Skin of body (tissue), 2 donors: ENCODE data around the gene LIPK. TPM values are rescaled to one million over a fixed set of nuclear protein-coding genes. Genes with fewer than 3 reads are reported as not detected.

Source experiments
- DNase-seq: peaks from one replicate; lab custom pipeline; 2025; lab: John Stamatoyannopoulos, UW
- total RNA-seq: library from RNA; depleted of rRNA; stranded (reverse); fragments of >200 nt; gene quantifications from one replicate; pipeline ENCODE4 v1.2.3, GENCODE V29; 2014

LIPK gene
- total RNA-seq, 1 donor from 2014 or later = 10.6 TPM

- DNase-seq = no peak
Observed at GRCh38 chr10:88783724-88784123, 77.7 kb downstream of the LIPK start.

DNA sequence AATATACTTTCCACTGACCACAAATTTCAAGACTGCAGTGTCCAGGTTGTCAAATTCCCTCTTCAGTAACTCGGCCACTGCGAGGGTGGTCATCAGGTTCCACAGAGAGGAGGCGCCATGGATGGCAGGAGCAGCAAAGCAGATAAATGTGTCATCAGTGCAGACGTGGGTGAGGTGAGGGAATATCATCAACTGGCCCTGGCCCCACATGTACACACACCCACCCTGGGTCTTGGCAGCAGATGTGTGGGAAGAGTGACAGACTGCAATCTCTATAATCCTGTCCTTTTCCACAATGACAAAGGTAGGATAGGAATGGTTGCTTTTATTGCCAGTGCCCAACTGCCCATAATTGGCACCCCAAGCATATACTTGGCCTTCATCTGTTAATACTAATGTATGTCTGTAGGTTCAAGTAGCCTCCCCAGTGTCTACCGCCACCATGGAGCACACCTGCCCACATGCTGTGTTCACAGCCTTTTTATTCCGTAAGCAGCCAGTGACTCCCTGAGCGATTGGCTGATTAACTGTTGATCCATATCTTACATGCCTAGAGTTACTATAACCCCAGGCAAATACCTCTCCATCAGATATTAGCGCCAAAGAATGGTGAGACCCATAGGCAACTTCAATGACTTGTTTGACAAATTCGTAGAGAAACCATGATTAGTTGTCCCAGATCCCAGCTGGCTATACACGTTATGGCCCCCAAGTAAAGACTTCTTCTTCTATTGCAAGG, 80.2 kb downstream of the LIPK start:
- no peak for DNase-seq

- no peak for DNase-seq
Observed at GRCh38 chr10:88787463-88787862, 81.4 kb downstream of the LIPK start.

DNA sequence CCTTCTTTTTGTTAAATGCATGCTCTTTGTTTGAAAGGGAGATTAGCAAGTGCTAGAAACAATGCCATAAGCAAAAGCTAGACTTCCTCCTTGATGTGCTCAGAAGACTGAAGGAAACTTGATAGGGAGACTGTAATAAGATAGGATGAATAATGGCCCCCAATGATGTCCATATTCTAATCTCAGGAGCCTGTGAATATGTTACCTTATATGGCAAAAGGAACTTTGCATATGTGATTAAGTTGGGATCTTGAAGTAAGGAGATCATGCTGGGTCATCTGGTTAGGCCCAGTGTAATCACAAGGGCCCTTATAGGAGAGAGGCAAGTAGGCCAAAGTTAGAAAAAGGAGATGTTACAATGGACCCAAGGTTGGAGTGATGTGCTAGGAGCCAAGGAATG, 82.9 kb downstream of the LIPK start:
- DNase-seq = no peak

DNA sequence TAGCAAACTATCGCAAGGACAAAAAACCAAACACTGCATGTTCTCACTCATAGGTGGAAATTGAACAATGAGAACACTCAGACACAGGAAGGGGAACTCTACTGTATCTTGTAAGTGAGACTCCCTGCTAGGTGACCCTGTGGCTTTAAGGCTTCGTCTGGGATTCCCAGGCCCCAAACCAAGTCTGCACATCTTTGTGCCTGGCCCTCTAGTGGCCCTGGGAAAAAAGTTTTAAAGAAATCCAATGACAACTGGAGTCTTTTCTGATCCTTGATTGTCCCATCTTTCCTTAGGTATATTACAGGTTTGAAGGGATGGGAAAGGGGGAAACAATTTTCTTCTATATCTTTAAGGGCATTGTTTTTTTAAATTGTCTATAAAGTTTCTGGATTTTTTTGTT, 85.9 kb downstream of the LIPK start:
- no peak for DNase-seq

DNA sequence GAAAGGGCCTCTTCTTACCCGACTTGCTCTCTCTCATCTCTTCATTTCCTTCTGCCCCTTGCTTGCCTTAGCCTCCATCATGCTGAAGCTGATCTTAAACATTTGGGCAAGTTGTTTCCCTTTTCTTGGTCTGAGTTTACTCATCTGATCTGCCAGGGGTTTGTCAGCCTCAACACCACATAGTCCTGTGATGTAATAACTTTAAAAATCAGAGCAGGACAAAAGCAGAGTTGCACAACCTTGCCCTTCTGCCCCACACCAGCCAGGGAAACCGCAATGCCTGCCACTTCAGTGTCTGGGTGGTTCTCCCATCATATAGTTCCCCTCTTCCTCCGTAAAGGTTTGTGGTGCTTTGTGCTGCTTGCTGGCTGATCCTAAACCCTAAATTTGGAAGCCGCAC, 86.6 kb downstream of the LIPK start:
- no peak for DNase-seq

GRCh38 chr10:88793712-88794299, 87.8 kb downstream of the LIPK start:
- no peak for DNase-seq

GRCh38 chr10:88794731-88795130, 88.7 kb downstream of the LIPK start:
- no peak for DNase-seq

DNA sequence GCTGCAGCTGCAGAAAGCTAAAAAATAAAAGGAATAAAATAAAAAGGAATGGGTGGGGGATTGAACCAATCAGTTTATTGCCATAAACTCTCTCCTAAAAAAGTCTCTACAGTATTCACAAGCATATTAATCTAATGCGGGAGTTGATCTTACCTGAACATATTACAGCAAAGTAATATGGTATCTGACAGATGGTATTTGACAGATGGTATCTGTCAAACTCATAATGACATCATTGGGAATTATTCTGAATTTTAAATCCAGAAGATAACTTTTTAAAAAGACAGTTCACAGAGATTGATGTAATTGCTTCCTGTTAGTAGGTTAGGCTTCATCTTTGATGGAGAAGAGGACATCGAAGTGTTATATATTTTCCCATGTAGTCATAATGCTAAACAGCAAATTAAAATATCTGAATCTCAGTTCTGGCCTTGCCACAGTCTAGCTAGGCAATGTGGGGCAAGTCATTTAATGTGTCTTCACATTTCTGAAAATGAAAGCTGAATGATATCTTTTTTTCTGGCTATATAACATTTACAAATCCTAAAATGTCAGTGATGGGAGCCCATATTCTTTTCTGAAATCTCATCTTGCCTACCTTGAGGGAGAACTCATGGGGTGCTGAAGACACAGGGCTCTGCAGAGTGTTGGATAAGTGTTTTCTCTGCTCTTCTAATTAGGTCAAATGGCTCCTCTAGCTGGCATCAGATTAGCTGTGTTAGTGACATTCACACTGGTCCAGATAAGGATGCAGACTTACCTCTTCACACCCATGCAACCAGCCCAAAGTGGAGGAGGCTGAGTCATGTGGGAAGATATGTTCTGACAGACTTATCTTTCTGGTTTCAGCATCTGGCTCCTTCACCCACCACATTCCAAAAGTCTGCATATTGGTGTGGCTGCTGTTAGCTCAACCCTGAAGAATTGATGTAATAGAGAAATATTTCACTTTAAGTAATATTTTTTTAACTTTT, 94.4 kb downstream of the LIPK start:
- no peak for DNase-seq

Other genes with a start within 250 kb of the LIPK start
- gene RNLS, start 122.9 kb upstream of the LIPK start, total RNA-seq = 6.5 TPM
- gene LIPJ, start 119.5 kb upstream of the LIPK start, total RNA-seq = 0.49 TPM
- gene LIPF, start 41.8 kb upstream of the LIPK start, total RNA-seq = 0.10 TPM
- gene LIPN, start 53.8 kb downstream of the LIPK start, total RNA-seq = 8.2 TPM
- gene LIPM, start 96.5 kb downstream of the LIPK start, total RNA-seq = 17.1 TPM
- gene ANKRD22, start 145.6 kb downstream of the LIPK start, total RNA-seq = 14.9 TPM
- 16.9 TPM for gene STAMBPL1, start 174.0 kb downstream of the LIPK start, total RNA-seq
- gene ACTA2, start 246.5 kb downstream of the LIPK start, total RNA-seq = 222 TPM